Measurements from ENCODE around the gene ZNF48.

Gene ZNF48

DNA sequence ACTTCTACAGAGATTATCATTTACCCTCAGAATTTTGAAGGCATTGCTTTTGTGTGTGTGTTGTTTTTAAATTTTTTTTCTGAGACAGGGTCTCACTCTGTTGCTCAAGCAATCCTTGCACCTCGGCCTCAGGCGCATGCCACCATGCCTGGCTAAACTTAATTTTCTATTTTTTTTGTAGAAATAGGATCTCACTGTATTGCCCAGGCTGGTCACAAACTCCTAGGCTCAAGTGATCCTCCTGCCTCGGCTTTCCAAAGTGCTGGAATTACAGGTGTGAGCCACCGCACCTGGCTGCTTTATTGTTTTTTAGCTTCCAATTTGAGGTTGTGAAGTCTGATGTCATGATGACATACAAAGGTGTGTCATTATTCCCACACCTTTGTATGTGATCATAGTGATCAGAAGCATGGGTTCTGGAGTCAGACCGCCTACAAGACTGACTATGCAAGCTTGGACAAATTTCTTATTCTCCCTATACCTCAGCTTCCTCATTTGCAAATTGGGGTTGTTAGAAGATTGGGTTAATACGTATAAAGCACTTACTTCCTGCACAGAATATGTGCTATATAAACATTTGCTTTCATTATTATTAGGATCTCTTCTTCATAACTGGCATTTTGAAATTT lies 44.6 kb downstream of the ZNF48 start:
- TF ChIP-seq, protein P1, sequence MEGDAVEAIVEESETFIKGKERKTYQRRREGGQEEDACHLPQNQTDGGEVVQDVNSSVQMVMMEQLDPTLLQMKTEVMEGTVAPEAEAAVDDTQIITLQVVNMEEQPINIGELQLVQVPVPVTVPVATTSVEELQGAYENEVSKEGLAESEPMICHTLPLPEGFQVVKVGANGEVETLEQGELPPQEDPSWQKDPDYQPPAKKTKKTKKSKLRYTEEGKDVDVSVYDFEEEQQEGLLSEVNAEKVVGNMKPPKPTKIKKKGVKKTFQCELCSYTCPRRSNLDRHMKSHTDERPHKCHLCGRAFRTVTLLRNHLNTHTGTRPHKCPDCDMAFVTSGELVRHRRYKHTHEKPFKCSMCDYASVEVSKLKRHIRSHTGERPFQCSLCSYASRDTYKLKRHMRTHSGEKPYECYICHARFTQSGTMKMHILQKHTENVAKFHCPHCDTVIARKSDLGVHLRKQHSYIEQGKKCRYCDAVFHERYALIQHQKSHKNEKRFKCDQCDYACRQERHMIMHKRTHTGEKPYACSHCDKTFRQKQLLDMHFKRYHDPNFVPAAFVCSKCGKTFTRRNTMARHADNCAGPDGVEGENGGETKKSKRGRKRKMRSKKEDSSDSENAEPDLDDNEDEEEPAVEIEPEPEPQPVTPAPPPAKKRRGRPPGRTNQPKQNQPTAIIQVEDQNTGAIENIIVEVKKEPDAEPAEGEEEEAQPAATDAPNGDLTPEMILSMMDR (IDR thresholded peaks at IDR 0.05; ENCODE audit: low read depth, low read length): no peak
- in situ Hi-C loops (cut with HindIII; ENCODE audit: low sequenced_read_pairs): no loop called here
- H3K4me3 ChIP-seq (ENCODE audit: low read depth, low read length): no peak overlapping the region
- no peak for DNase-seq (ENCODE audit: low read depth, low spot score)

DNA sequence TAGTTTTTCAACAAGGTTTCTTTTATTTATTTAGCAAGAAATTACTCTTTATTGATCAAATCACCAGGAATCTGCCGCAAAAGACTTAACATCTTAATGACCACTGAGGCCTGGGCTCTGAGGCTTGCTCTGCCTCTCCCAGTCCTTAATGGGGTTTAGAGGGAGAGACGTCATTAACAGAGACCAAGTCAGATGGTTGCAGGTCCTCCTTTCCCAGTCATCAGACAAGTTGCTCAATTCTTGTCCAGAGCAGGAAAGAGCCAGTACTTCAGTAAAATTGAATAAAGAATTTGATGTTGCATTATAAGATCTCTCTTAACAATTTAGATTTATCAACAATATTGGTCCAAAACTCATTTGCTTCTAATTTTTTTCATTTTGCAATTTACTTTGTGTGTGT lies 48.4 kb downstream of the ZNF48 start:
- in situ Hi-C loops (cut with HindIII; ENCODE audit: low sequenced_read_pairs): no loop called here
- H3K4me3 ChIP-seq (ENCODE audit: low read depth, low read length): no peak overlapping the region
- DNase-seq (ENCODE audit: low read depth, low spot score): no peak
- TF ChIP-seq, protein P1 (IDR thresholded peaks at IDR 0.05; ENCODE audit: low read depth, low read length): no peak

DNA sequence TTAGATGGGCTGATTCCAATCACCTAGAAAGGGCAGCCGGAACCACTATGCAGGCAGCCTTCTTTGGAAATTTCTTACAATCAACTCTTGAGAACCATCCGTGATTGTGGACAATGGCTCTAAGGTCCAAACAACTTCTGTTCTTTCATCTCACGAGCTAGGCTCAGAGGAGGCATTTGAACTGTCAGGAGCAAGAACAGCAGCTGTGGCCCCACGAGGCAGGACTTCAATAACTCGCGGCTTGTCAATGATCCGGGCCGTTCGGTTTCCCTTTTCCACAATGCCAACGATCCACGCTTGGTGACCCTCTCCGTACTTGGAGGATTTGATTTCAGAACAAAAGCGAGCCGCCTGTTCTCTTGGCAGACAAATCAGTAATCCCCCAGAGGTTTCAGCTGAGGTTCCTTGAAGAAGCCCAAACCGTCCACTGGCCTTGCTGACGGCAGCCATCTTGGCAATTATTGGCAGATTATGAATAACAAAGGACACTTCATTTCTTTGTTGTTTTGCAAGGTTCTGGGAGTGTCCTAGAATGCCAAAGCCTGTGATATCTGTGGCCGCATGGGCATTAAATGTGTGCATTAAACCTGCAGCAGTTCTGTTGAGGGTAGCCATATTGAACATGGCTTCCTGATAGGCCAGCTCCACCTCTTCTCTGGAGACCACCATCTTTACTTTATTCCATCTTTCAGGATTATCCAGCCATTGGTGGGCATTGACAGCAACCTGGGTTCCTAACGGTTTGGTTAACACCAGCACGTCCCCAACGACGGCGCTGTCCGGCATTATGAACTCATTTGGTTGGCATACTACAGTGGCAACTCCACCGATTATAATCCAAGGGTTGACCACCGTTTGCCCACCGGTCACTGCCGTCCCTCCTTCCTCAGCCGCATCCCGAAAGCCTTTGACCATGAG lies 49.3 kb downstream of the ZNF48 start:
- in situ Hi-C loops (cut with HindIII; ENCODE audit: low sequenced_read_pairs): no loop called here
- DNase-seq (ENCODE audit: low read depth, low spot score): no peak

DNA sequence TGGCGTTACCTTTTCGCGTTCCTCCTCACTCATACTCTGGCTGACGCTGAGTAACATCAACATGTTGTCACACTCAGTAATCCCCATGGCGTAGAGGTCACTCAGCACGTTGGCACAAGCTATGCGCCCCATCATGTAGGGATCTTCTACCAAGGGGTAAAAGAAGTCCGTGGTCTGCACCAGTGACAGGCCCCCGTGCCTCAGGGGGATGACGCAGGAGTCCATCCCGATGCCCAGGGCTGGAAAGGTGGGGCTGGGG lies 49.9 kb downstream of the ZNF48 start:
- in situ Hi-C loops (cut with HindIII; ENCODE audit: low sequenced_read_pairs): no loop called here
- peak overlapping the region; percentile 77 for H3K4me3 ChIP-seq (ENCODE audit: low read depth, low read length)
- no peak for DNase-seq (ENCODE audit: low read depth, low spot score)
- TF ChIP-seq, protein P1 (IDR thresholded peaks at IDR 0.05; ENCODE audit: low read depth, low read length): no peak

More for the DNA sequence above, 49.3 kb downstream of the ZNF48 start:
- peak overlapping the region; percentile 77 for H3K4me3 ChIP-seq (ENCODE audit: low read depth, low read length)
- TF ChIP-seq, protein P1 (IDR thresholded peaks at IDR 0.05; ENCODE audit: low read depth, low read length): no peak

- DNase-seq (ENCODE audit: low read depth, low spot score): peak; percentile 98
- TF ChIP-seq, protein P1 (IDR thresholded peaks at IDR 0.05; ENCODE audit: low read depth, low read length): peak; percentile 57
- peak within 1 kb of the TSS; percentile 77 for H3K4me3 ChIP-seq (ENCODE audit: low read depth, low read length)
- in situ Hi-C loops (cut with HindIII; ENCODE audit: low sequenced_read_pairs): no loop called here
Measured at GRCh38 chr16:30445408-30446202, 50.4 kb downstream of the ZNF48 start, which contains the start of gene SEPHS2. SEPHS2 (minus strand) TSS chr16:30445874; CDS start chr16:30445727, 147 bp downstream.

DNA sequence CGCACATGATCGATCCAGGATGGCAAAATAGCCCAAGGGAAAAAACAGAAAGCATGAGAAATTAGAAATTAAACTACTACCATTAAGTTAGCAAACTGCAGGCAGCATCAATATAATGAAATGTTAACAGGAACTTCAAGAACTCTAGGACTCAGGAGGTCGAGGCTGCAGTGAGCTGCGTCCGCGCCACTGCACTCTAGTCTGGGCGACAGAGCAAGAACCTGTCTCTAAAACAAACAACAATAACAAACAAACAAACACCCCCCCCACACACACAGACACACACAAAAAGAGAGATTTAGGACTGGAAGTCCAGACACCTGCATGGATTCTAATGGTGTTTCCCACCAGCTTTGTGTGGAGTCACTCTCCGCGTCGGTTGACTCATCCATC lies 51.0 kb downstream of the ZNF48 start:
- in situ Hi-C loops (cut with HindIII; ENCODE audit: low sequenced_read_pairs): no loop called here
- peak overlapping the region; percentile 77 for H3K4me3 ChIP-seq (ENCODE audit: low read depth, low read length)

More for the DNA sequence above, 51.0 kb downstream of the ZNF48 start:
- TF ChIP-seq, protein P1 (IDR thresholded peaks at IDR 0.05; ENCODE audit: low read depth, low read length): no peak
- DNase-seq (ENCODE audit: low read depth, low spot score): no peak
